H9 (cell line): ENCODE results near the gene NOP53. TPM values are rescaled to one million over a fixed set of nuclear protein-coding genes. Genes with fewer than 3 reads are reported as not detected.

Experiments used
- DNase-seq: peaks from one replicate; pipeline ENCODE4 v3.0.0-alpha.2; 2017
- H2AFZ ChIP-seq: one replicate; pipeline ENCODE4 v1.6.1; 2013; ENCODE audit warnings: mild to moderate bottlenecking, low read length, control low read depth, moderate library complexity
- H2AK5ac ChIP-seq: 2 replicates; pipeline ENCODE4 v1.6.1; 2013; ENCODE audit warnings: low read length, control low read depth, mixed read lengths; ENCODE audit not compliant: insufficient read length
- H2BK120ac ChIP-seq: one replicate; pipeline ENCODE4 v1.6.1; 2013; ENCODE audit warnings: low read depth, mild to moderate bottlenecking, low read length, control low read depth, inconsistent platforms; ENCODE audit not compliant: poor library complexity, severe bottlenecking
- H2BK12ac ChIP-seq: 2 replicates; pipeline ENCODE4 v1.6.1; 2013; ENCODE audit warnings: low read length, control low read depth, mixed read lengths, low read depth; ENCODE audit not compliant: insufficient read length
- H2BK15ac ChIP-seq: 2 replicates; pipeline ENCODE4 v1.6.1; 2013; ENCODE audit warnings: low read depth, low read length, control low read depth
- H2BK20ac ChIP-seq: one replicate; pipeline ENCODE4 v1.6.1; 2013; ENCODE audit warnings: low read depth, mild to moderate bottlenecking, low read length, control low read depth, inconsistent platforms; ENCODE audit not compliant: poor library complexity, severe bottlenecking
- H2BK5ac ChIP-seq: 2 replicates; pipeline ENCODE4 v1.6.1; 2013; ENCODE audit warnings: low read length, control low read depth, mixed read lengths; ENCODE audit not compliant: insufficient read length
- H3K14ac ChIP-seq: 2 replicates; pipeline ENCODE4 v1.6.1; 2013; ENCODE audit warnings: low read length, control low read depth; ENCODE audit not compliant: insufficient read depth
- H3K18ac ChIP-seq: 2 replicates; pipeline ENCODE4 v1.6.1; 2013; ENCODE audit warnings: low read depth, mild to moderate bottlenecking, mixed read lengths, low read length, control low read depth; ENCODE audit not compliant: insufficient read length
- H3K23ac ChIP-seq: 2 replicates; pipeline ENCODE4 v1.6.1; 2013; ENCODE audit warnings: low read length, control low read depth, mixed read lengths, low read depth; ENCODE audit not compliant: insufficient read length
- H3K23me2 ChIP-seq: 2 replicates; pipeline ENCODE4 v1.6.1; 2013; ENCODE audit warnings: low read depth, mild to moderate bottlenecking, mixed read lengths, low read length, control low read depth; ENCODE audit not compliant: insufficient read length, poor library complexity, severe bottlenecking
- H3K27ac ChIP-seq: 2 replicates; pipeline ENCODE4 v1.5.1; 2013; ENCODE audit warnings: low read length, control low read depth, mixed read lengths, low read depth; ENCODE audit not compliant: insufficient read length
- H3K27me3 ChIP-seq: 2 replicates; pipeline ENCODE4 v1.6.1; 2013; ENCODE audit warnings: low read length, control low read depth, inconsistent platforms; ENCODE audit not compliant: insufficient read depth
- H3K4ac ChIP-seq: 2 replicates; pipeline ENCODE4 v1.6.1; 2013; ENCODE audit warnings: low read depth, mild to moderate bottlenecking, control low read depth, inconsistent platforms, low read length, moderate library complexity
- H3K4me1 ChIP-seq: 2 replicates; pipeline ENCODE4 v1.6.1; 2013; ENCODE audit warnings: low read length, control low read depth, inconsistent platforms; ENCODE audit not compliant: insufficient read depth
- H3K4me2 ChIP-seq: 2 replicates; pipeline ENCODE4 v1.6.1; 2013; ENCODE audit warnings: low read length, control low read depth, mixed read lengths; ENCODE audit not compliant: insufficient read length, insufficient read depth
- H3K56ac ChIP-seq: 2 replicates; pipeline ENCODE4 v1.6.1; 2013; ENCODE audit warnings: low read depth, mild to moderate bottlenecking, mixed read lengths, low read length, control low read depth; ENCODE audit not compliant: insufficient read length
- H3K79me1 ChIP-seq: 2 replicates; pipeline ENCODE4 v1.6.1; 2013; ENCODE audit warnings: low read depth, mild to moderate bottlenecking, moderate library complexity, low read length, control low read depth, inconsistent platforms; ENCODE audit not compliant: insufficient read depth, poor library complexity, severe bottlenecking
- H3K79me2 ChIP-seq: 2 replicates; pipeline ENCODE4 v1.6.1; 2013; ENCODE audit warnings: low read length, control low read depth, inconsistent platforms; ENCODE audit not compliant: insufficient read depth
- H3K9ac ChIP-seq: 2 replicates; pipeline ENCODE4 v1.6.1; 2013; ENCODE audit warnings: low read length, control low read depth, mixed read lengths; ENCODE audit not compliant: insufficient read length; ENCODE audit errors: extremely low read depth
- H3K9me3 ChIP-seq: one replicate; pipeline ENCODE4 v1.6.1; 2013; ENCODE audit warnings: low read depth, low read length, inconsistent platforms; ENCODE audit not compliant: control insufficient read depth
- H3T11ph ChIP-seq: one replicate; pipeline ENCODE4 v1.6.1; 2013; ENCODE audit warnings: mild to moderate bottlenecking, low read length, control low read depth, inconsistent platforms
- H4K20me1 ChIP-seq: one replicate; pipeline ENCODE4 v1.6.1; 2013; ENCODE audit not compliant: control insufficient read depth, insufficient read length, insufficient read depth
- H4K5ac ChIP-seq: 2 replicates; pipeline ENCODE4 v1.6.1; 2013; ENCODE audit warnings: low read depth, mild to moderate bottlenecking, mixed read lengths, low read length, control low read depth; ENCODE audit not compliant: insufficient read length
- H4K8ac ChIP-seq: replicated peaks from 2 replicates; pipeline ENCODE4 v1.6.1; 2013; ENCODE audit warnings: low read length, control low read depth, mixed read lengths, low read depth; ENCODE audit not compliant: insufficient read length
- H4K91ac ChIP-seq: 2 replicates; pipeline ENCODE4 v1.6.1; 2013; ENCODE audit warnings: low read depth, mild to moderate bottlenecking, moderate library complexity, mixed read lengths, low read length, control low read depth; ENCODE audit not compliant: insufficient read length
- H3K27ac Mint-ChIP-seq, 3 experiments: 2 replicates in 2 of 3; 3 replicates in 1 of 3; pipeline ENCODE4 v1.8.0; 2020 to 2021; ENCODE audit warnings: mixed read lengths in 3 of 3, mild to moderate bottlenecking in 1 of 3, moderate library complexity in 1 of 3
- H3K27me3 Mint-ChIP-seq: 2 replicates; pipeline ENCODE4 v1.8.0; 2021; ENCODE audit warnings: low read depth, mild to moderate bottlenecking, moderate library complexity, mixed read lengths
- H3K36me3 Mint-ChIP-seq, 3 experiments: 2 replicates in 2 of 3; 3 replicates in 1 of 3; pipeline ENCODE4 v1.8.0; 2020 to 2021; ENCODE audit warnings: low read depth in 3 of 3, mixed read lengths in 3 of 3; ENCODE audit not compliant: insufficient read depth in 1 of 3
- H3K4me1 Mint-ChIP-seq, 2 experiments: 2 replicates each; pipeline ENCODE4 v1.8.0; 2020; ENCODE audit warnings: mixed read lengths in 2 of 2
- H3K4me3 Mint-ChIP-seq, 2 experiments: 2 replicates in 1 of 2; 3 replicates in 1 of 2; pipeline ENCODE4 v1.8.0; 2020 to 2021; ENCODE audit warnings: mild to moderate bottlenecking in 2 of 2, mixed read lengths in 2 of 2, moderate library complexity in 1 of 2
- H3K9me3 Mint-ChIP-seq, 2 experiments: 2 replicates in 1 of 2; 3 replicates in 1 of 2; pipeline ENCODE4 v1.8.0; 2020; ENCODE audit warnings: mild to moderate bottlenecking in 2 of 2, mixed read lengths in 2 of 2, moderate library complexity in 1 of 2
- CTCF ChIP-seq: fragments of 200-600 bp; sonication (generic); conservative IDR thresholded peaks from 3 replicates; pipeline ENCODE4 v1.8.0; 2021; ENCODE audit warnings: antibody characterized with exemption, mild to moderate bottlenecking
- WGBS: extraction: QIAGEN DNeasy Blood & Tissue Kit; methylation state at CpG from one replicate; pipeline ENCODE4 v1.1.7; 2013; ENCODE audit warnings: missing lambda C conversion rate, low lambda C conversion rate, mixed read lengths; ENCODE audit not compliant: insufficient read length; ENCODE audit errors: extremely low coverage; 5-methylcytosine and 5-hydroxymethylcytosine counted together
- total RNA-seq: library from RNA; stranded (reverse); gene quantifications from 2 replicates; pipeline ENCODE4 v1.2.1, GENCODE V29; 2021

The NOP53 gene
- total RNA-seq, 1 experiment from 2014 or later = 325 TPM

GRCh38 chr19:47750752-47751151 lies 5.4 kb downstream of the NOP53 start:
- peaks cover 49 to 78% (median 76%) of the 10 kb centered on the region in 3 experiments for H3K36me3 Mint-ChIP-seq
- no peak overlapping the region for H3K14ac ChIP-seq
- H3K4me3 Mint-ChIP-seq = peak overlapping the region in 1 of 2 experiments; percentile 10; a peak in 1 of 5 replicates
- H2AK5ac ChIP-seq = no peak overlapping the region
- no peak for TF ChIP-seq CTCF
- no peak overlapping the region for H2BK120ac ChIP-seq
- no peak overlapping the region for H3K27ac ChIP-seq
- no peak overlapping the region for H2BK15ac ChIP-seq
- DNase-seq = no peak
- H3K56ac ChIP-seq = no peak overlapping the region
- no peaks in the 10 kb centered on the region for H3K4me1 ChIP-seq
- no peaks in the 10 kb centered on the region for H3K27me3 ChIP-seq
- H2BK20ac ChIP-seq = no peak overlapping the region
- no peak overlapping the region for H4K91ac ChIP-seq
- peaks cover 7 to 8% of the 10 kb centered on the region in 2 experiments; a peak in 3 of 4 replicates for H3K4me1 Mint-ChIP-seq
- no peak overlapping the region for H3K4ac ChIP-seq
- H3K4me2 ChIP-seq = no peak overlapping the region
- no peaks in the 10 kb centered on the region for H3K9me3 Mint-ChIP-seq
- H2AFZ ChIP-seq = no peak overlapping the region
- H3K27ac Mint-ChIP-seq = peak overlapping the region in 1 of 3 experiments; percentile 33; a peak in 1 of 7 replicates
- H2BK12ac ChIP-seq = no peak overlapping the region
- H4K5ac ChIP-seq = no peak overlapping the region
- H3K23me2 ChIP-seq = no peaks in the 10 kb centered on the region
- peaks cover 6% of the 10 kb centered on the region; the same call in 1 of the 2 replicates for H3K79me2 ChIP-seq
- H4K20me1 ChIP-seq = no peaks in the 10 kb centered on the region
- H3K23ac ChIP-seq = no peak overlapping the region
- no peak overlapping the region for H3K9ac ChIP-seq
- H2BK5ac ChIP-seq = no peak overlapping the region
- H3K9me3 ChIP-seq = no peaks in the 10 kb centered on the region
- H4K8ac ChIP-seq = no peak overlapping the region
- WGBS = no CpG with 5 or more reads among the region's 18 CpGs
- no peaks in the 10 kb centered on the region for H3K27me3 Mint-ChIP-seq
- no peak overlapping the region for H3T11ph ChIP-seq
- peaks cover 3% of the 10 kb centered on the region for H3K79me1 ChIP-seq
- no peak overlapping the region for H3K18ac ChIP-seq
